Astrocyte (in vitro differentiated cells and primary cell): ENCODE measurements around the gene IQGAP1. TPM values are rescaled to one million over a fixed set of nuclear protein-coding genes. Genes with fewer than 3 reads are reported as not detected.

Experiments
- total RNA-seq: library from RNA; stranded (reverse); gene quantifications from 2 replicates; pipeline ENCODE4 v1.2.1, GENCODE V29; 2021

Gene IQGAP1
- total RNA-seq, 1 donor from 2014 or later: 226 TPM

Other genes starting within 250 kb of the IQGAP1 start
- gene SEMA4B, start 186.9 kb upstream of the IQGAP1 start, total RNA-seq: 7.0 and 9.9 TPM in 2 replicates
- 49.6 and 50.7 TPM in 2 replicates for gene CIB1, start 154.3 kb upstream of the IQGAP1 start, total RNA-seq
- gene GDPGP1, start 154.0 kb upstream of the IQGAP1 start, total RNA-seq: 4.1 and 6.0 TPM in 2 replicates
- 0.14 TPM in 1 of 2 replicates, not detected in the other for gene TTLL13, start 138.7 kb upstream of the IQGAP1 start, total RNA-seq
- gene NGRN, start 122.6 kb upstream of the IQGAP1 start, total RNA-seq: 98.5 and 98.6 TPM in 2 replicates
- 1.2 and 3.3 TPM in 2 replicates for gene ZNF774, start 36.0 kb upstream of the IQGAP1 start, total RNA-seq
- gene CRTC3, start 141.7 kb downstream of the IQGAP1 start, total RNA-seq: 21.4 and 22.2 TPM in 2 replicates